ENCODE data around the gene PIH1D1. TPM values are rescaled to one million over a fixed set of nuclear protein-coding genes. Genes with fewer than 3 reads are reported as not detected.

Gene PIH1D1
- total and polyA plus RNA-seq, 11 donors = 16.3 to 57.6 (median 31.1) TPM

GRCh38 chr19:49408816-49409440 lies 42.7 kb downstream of the PIH1D1 start:
- no peak overlapping the region for H3K27ac ChIP-seq
- H3K36me3 ChIP-seq = no peaks in the 10 kb centered on the region
- peaks cover 0 to 4% (median 0%) of the 10 kb centered on the region in 9 donors for H3K27me3 ChIP-seq
- WGBS, 4 donors = 79 to 85% (median 83%) methylated on average over 8 of the region's 8 CpGs
- no peak for TF ChIP-seq POLR2A (IDR thresholded peaks at IDR 0.05)
- TF ChIP-seq, protein P1, sequence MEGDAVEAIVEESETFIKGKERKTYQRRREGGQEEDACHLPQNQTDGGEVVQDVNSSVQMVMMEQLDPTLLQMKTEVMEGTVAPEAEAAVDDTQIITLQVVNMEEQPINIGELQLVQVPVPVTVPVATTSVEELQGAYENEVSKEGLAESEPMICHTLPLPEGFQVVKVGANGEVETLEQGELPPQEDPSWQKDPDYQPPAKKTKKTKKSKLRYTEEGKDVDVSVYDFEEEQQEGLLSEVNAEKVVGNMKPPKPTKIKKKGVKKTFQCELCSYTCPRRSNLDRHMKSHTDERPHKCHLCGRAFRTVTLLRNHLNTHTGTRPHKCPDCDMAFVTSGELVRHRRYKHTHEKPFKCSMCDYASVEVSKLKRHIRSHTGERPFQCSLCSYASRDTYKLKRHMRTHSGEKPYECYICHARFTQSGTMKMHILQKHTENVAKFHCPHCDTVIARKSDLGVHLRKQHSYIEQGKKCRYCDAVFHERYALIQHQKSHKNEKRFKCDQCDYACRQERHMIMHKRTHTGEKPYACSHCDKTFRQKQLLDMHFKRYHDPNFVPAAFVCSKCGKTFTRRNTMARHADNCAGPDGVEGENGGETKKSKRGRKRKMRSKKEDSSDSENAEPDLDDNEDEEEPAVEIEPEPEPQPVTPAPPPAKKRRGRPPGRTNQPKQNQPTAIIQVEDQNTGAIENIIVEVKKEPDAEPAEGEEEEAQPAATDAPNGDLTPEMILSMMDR (IDR thresholded peaks at IDR 0.05) = no peak
- no peak overlapping the region for H3K4me3 ChIP-seq
- no peak for ATAC-seq
- H3K9me3 ChIP-seq = no peaks in the 10 kb centered on the region
- intact Hi-C loops (cut with DNase I) = no loop called here
- DNase-seq = no peak
- peaks cover 0 to 21% (median 0%) of the 10 kb centered on the region in 12 donors for H3K4me1 ChIP-seq

DNA sequence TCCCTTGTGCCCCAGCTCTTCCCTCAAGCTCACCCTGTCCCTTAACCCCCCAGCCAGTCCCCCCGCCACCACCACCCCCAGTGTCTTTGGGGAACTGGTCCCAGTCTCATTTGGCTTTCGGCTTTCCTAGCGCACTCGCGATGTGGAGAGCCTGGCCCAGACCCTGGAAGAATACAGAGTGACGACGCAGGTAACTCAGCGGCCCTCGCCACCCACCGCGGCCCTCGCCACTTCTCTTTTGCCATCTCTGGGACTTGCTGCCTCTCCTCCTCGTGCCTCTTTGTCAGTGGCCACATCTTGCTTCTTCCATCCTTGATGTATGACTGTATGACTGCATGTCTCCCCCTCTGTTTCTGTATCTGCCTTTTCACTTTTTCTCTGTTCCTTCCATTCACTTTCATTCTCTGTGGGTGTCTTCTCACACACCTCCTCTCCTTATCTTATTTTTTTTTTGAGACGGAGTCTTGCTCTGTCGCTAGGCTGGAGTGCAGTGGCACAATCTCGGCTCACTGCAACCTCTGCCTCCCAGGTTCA lies 44.1 kb downstream of the PIH1D1 start:
- peaks cover 0 to 21% (median 0%) of the 10 kb centered on the region in 12 donors for H3K4me1 ChIP-seq
- DNase-seq = no peak
- no peak for TF ChIP-seq POLR2A (IDR thresholded peaks at IDR 0.05)
- TF ChIP-seq, protein P1 (IDR thresholded peaks at IDR 0.05) = no peak
- no peak for ATAC-seq
- WGBS, 4 donors = 86 to 89% (median 87%) methylated on average over 16 of the region's 16 CpGs
- peaks cover 0 to 4% (median 0%) of the 10 kb centered on the region in 9 donors for H3K27me3 ChIP-seq
- intact Hi-C loops (cut with DNase I) = no loop called here
- H3K4me3 ChIP-seq = no peak overlapping the region
- H3K36me3 ChIP-seq = no peaks in the 10 kb centered on the region
- no peaks in the 10 kb centered on the region for H3K9me3 ChIP-seq
- no peak overlapping the region for H3K27ac ChIP-seq

DNA sequence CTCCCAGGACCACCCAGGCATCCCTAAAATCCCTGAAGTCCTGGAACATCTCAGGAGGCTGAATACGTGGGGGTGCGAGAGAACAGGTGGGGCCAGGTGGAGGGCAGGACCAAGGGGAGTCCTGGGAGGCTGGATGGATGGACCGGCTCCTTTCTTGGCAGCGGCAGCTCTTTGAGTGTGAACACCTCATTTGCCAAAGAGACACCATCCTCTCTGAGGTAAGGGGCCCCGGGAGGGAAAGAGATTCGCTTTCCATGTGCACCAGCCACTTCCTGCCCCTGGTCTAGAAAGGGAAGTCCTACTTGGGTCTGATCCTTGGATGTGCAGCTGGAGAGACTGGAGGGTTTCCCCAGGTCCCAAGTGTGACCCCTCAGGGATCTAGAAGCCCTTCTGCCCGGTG lies 44.5 kb downstream of the PIH1D1 start:
- 60 to 75% (median 71%) methylated on average over 7 of the region's 7 CpGs for WGBS, 4 donors
- intact Hi-C loops (cut with DNase I) = no loop called here
- peaks cover 0 to 4% (median 0%) of the 10 kb centered on the region in 9 donors for H3K27me3 ChIP-seq
- ATAC-seq = no peak
- H3K4me1 ChIP-seq = peaks cover 0 to 21% (median 0%) of the 10 kb centered on the region in 12 donors
- H3K9me3 ChIP-seq = no peaks in the 10 kb centered on the region
- H3K36me3 ChIP-seq = no peaks in the 10 kb centered on the region
- DNase-seq = no peak
- no peak overlapping the region for H3K4me3 ChIP-seq
- TF ChIP-seq, protein P1 (IDR thresholded peaks at IDR 0.05) = no peak
- no peak for TF ChIP-seq POLR2A (IDR thresholded peaks at IDR 0.05)
- no peak overlapping the region for H3K27ac ChIP-seq

GRCh38 chr19:49403404-49404187 lies 48.0 kb downstream of the PIH1D1 start:
- peaks cover 0 to 4% (median 0%) of the 10 kb centered on the region in 9 donors for H3K27me3 ChIP-seq
- no peak for TF ChIP-seq POLR2A (IDR thresholded peaks at IDR 0.05)
- TF ChIP-seq, protein P1 (IDR thresholded peaks at IDR 0.05) = no peak
- H3K4me1 ChIP-seq = peaks cover 0 to 4% (median 0%) of the 10 kb centered on the region in 12 donors
- intact Hi-C loops (cut with DNase I) = no loop called here
- H3K4me3 ChIP-seq = no peak overlapping the region
- no peak for ATAC-seq
- WGBS, 4 donors = 49 to 64% (median 52%) methylated on average over 6 to 7 of the region's 7 CpGs
- DNase-seq = no peak
- H3K36me3 ChIP-seq = no peaks in the 10 kb centered on the region
- H3K27ac ChIP-seq = no peak overlapping the region
- H3K9me3 ChIP-seq = no peaks in the 10 kb centered on the region
